HuH-7 (cell line): ENCODE results near the gene HOXB6.

Source experiments
- DNase-seq: peaks from one replicate; pipeline ENCODE4 v3.0.0; 2011; ENCODE audit warnings: low spot score

HOXB6 gene

GRCh38 chr17:48604770-48605329 lies at the start of gene HOXB6:
Gene HOXB6, minus strand, starts transcription at chr17:48604986. Its CDS starts 6,836 bp downstream, at chr17:48598150.
- no peak for DNase-seq

- DNase-seq, result no peak
These were observed 45.0 kb upstream of the HOXB6 start for GRCh38 chr17:48649741-48650140.

- no peak for DNase-seq
These were observed 43.1 kb upstream of the HOXB6 start for GRCh38 chr17:48647963-48648245.

- no peak for DNase-seq
These were observed 42.5 kb upstream of the HOXB6 start for GRCh38 chr17:48647103-48647962.

GRCh38 chr17:48646183-48647102 lies 41.7 kb upstream of the HOXB6 start:
- DNase-seq, result no peak

- DNase-seq, result no peak
These were observed 40.9 kb upstream of the HOXB6 start for GRCh38 chr17:48645639-48646182.

GRCh38 chr17:48644910-48645557 lies 40.2 kb upstream of the HOXB6 start:
- no peak for DNase-seq

GRCh38 chr17:48644159-48644558 lies 39.4 kb upstream of the HOXB6 start:
- DNase-seq, result no peak

- no peak for DNase-seq
These were observed 38.9 kb upstream of the HOXB6 start for GRCh38 chr17:48643697-48644012.

GRCh38 chr17:48642843-48643696 lies 38.3 kb upstream of the HOXB6 start:
- peak; percentile 15 for DNase-seq

- DNase-seq, result no peak
These were observed 37.5 kb upstream of the HOXB6 start for GRCh38 chr17:48642059-48642842.

- no peak for DNase-seq
These were observed 36.8 kb upstream of the HOXB6 start for GRCh38 chr17:48641541-48642058.

GRCh38 chr17:48640858-48641180 lies 36.0 kb upstream of the HOXB6 start:
- DNase-seq, result no peak

GRCh38 chr17:48639982-48640857 lies 35.4 kb upstream of the HOXB6 start:
- DNase-seq, result no peak

GRCh38 chr17:48639136-48639535 lies 34.4 kb upstream of the HOXB6 start:
- DNase-seq, result no peak

- DNase-seq, result no peak
These were observed 32.8 kb upstream of the HOXB6 start for GRCh38 chr17:48637323-48638260.

- DNase-seq, result peak; percentile 97
These were observed 31.6 kb upstream of the HOXB6 start for GRCh38 chr17:48636177-48637018.
